Smooth muscle cell (in vitro differentiated cells): ENCODE results near the gene GOLGB1. TPM values are rescaled to one million over a fixed set of nuclear protein-coding genes. Genes with fewer than 3 reads are reported as not detected.

Source experiments
- DNase-seq: peaks from one replicate; lab custom pipeline; 2025; ENCODE audit not compliant: unreplicated experiment; lab: John Stamatoyannopoulos, UW
- H2AFZ ChIP-seq: fragments of 200-600 bp; sonication (generic); 2 replicates; pipeline ENCODE4 v1.6.0; 2016; ENCODE audit warnings: antibody characterized with exemption, low read depth, mild to moderate bottlenecking
- H3F3A ChIP-seq: fragments of 200-600 bp; sonication (generic); 2 replicates; pipeline ENCODE4 v1.6.0; 2017; ENCODE audit warnings: antibody characterized with exemption, low read depth
- H3K27ac ChIP-seq: fragments of 200-600 bp; sonication (generic); 2 replicates; pipeline ENCODE4 v1.5.1; 2016; ENCODE audit warnings: low read depth, mild to moderate bottlenecking
- H3K27me3 ChIP-seq: fragments of 200-600 bp; sonication (generic); 2 replicates; pipeline ENCODE4 v1.6.1; 2016; ENCODE audit warnings: low read depth, mild to moderate bottlenecking
- H3K36me3 ChIP-seq: fragments of 200-600 bp; sonication (generic); 2 replicates; pipeline ENCODE4 v1.5.1; 2016; ENCODE audit warnings: low read depth
- H3K4me1 ChIP-seq: fragments of 200-600 bp; sonication (generic); 2 replicates; pipeline ENCODE4 v1.5.1; 2016; ENCODE audit warnings: low read depth
- H3K4me2 ChIP-seq: fragments of 200-600 bp; sonication (generic); 2 replicates; pipeline ENCODE4 v1.6.0; 2016; ENCODE audit warnings: mild to moderate bottlenecking
- H3K4me3 ChIP-seq: fragments of 200-600 bp; sonication (generic); 2 replicates; pipeline ENCODE4 v1.5.1; 2016; ENCODE audit warnings: mild to moderate bottlenecking
- H3K79me2 ChIP-seq: fragments of 200-600 bp; sonication (generic); 2 replicates; pipeline ENCODE4 v1.6.0; 2016; ENCODE audit warnings: low read depth, mild to moderate bottlenecking
- H3K9ac ChIP-seq: fragments of 200-600 bp; sonication (generic); 2 replicates; pipeline ENCODE4 v1.6.0; 2016; ENCODE audit warnings: low read depth
- H3K9me3 ChIP-seq: fragments of 200-600 bp; sonication (generic); replicated peaks from 2 replicates; pipeline ENCODE4 v1.5.1; 2016; ENCODE audit warnings: low read depth
- H4K20me1 ChIP-seq: fragments of 200-600 bp; sonication (generic); 2 replicates; pipeline ENCODE4 v1.6.0; 2016; ENCODE audit warnings: low read depth
- WGBS: methylation state at CpG from one replicate; pipeline ENCODE4 v1.1.7; 2016; ENCODE audit warnings: low lambda C conversion rate; 5-methylcytosine and 5-hydroxymethylcytosine counted together
- polyA plus RNA-seq: library from polyadenylated mRNA; unstranded; fragments of >200 nt; fragmentation: Nextera tagmentation; extraction: Ambion mirVana; gene quantifications from 2 replicates; pipeline ENCODE4 v1.2.1, GENCODE V29; 2016
- total RNA-seq: library from RNA; depleted of rRNA; stranded (reverse); fragments of >200 nt; gene quantifications from 2 replicates; pipeline ENCODE4 v1.2.3, GENCODE V29; 2014
- TF ChIP-seq, protein P1 (sequence below): fragments of 200-600 bp; sonication (generic); IDR thresholded peaks from 2 replicates; pipeline ENCODE4 v1.5.1; 2017; ENCODE audit warnings: borderline replicate concordance, mild to moderate bottlenecking, antibody characterized with exemption; ENCODE audit not compliant: insufficient read depth, poor library complexity, severe bottlenecking

Gene GOLGB1
- 68.5 and 84.8 TPM in 2 replicates for total RNA-seq
- 41.9 and 51.1 TPM in 2 replicates for polyA plus RNA-seq

GRCh38 chr3:121749276-121750086, at the start of gene GOLGB1:
TSS of gene GOLGB1 (minus strand) at chr3:121749741. CDS start at chr3:121730971, 18,770 bp downstream.
- Histone ChIP-seq H3K79me2 (peaks cover 46% of the 10 kb centered on the region), H3K9me3 (no peaks in the 10 kb centered on the region), H2AFZ (peak within 1 kb of the TSS; percentile 86), H3K4me3 (peak within 1 kb of the TSS; percentile 85), H3K36me3 (no peaks in the 10 kb centered on the region), H3K4me2 (peak within 1 kb of the TSS; percentile 98), H3K4me1 (peaks cover 20% of the 10 kb centered on the region), H4K20me1 (peaks cover 42% of the 10 kb centered on the region), H3K27ac (peak within 1 kb of the TSS; percentile 98), H3F3A (no peaks in the 10 kb centered on the region), H3K9ac (peak within 1 kb of the TSS; percentile 99), H3K27me3 (peaks cover 5% of the 10 kb centered on the region)
- TF ChIP-seq, protein P1, sequence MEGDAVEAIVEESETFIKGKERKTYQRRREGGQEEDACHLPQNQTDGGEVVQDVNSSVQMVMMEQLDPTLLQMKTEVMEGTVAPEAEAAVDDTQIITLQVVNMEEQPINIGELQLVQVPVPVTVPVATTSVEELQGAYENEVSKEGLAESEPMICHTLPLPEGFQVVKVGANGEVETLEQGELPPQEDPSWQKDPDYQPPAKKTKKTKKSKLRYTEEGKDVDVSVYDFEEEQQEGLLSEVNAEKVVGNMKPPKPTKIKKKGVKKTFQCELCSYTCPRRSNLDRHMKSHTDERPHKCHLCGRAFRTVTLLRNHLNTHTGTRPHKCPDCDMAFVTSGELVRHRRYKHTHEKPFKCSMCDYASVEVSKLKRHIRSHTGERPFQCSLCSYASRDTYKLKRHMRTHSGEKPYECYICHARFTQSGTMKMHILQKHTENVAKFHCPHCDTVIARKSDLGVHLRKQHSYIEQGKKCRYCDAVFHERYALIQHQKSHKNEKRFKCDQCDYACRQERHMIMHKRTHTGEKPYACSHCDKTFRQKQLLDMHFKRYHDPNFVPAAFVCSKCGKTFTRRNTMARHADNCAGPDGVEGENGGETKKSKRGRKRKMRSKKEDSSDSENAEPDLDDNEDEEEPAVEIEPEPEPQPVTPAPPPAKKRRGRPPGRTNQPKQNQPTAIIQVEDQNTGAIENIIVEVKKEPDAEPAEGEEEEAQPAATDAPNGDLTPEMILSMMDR, result no peak
- peak; percentile 83 for DNase-seq
- under 1% methylated on average over 41 of the region's 51 CpGs for WGBS

DNA sequence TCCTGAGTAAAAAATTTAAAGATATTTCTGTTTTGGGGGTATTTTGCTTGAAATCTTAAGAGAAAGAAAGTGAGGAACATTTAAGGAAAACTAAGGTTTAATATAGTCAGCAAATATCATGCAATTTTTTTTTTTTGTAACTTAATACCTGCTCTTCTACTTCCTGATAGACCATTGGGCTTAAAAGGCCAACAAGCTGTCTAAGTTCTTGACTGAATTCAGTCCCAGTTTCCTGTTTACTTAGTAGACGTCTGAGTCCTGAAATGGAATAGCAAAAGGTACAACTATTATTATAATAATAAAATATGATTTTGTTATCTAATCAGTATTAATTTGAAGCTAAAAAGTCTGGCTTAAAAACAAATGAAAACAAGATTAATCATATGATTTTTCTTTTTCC, 47.4 kb upstream of the GOLGB1 start:
- H3K9ac ChIP-seq, result no peak overlapping the region
- H3K79me2 ChIP-seq, result no peaks in the 10 kb centered on the region
- 88% methylated on average over 1 of the region's 1 CpG for WGBS
- H3K36me3 ChIP-seq, result peaks cover 4% of the 10 kb centered on the region
- H3F3A ChIP-seq, result no peaks in the 10 kb centered on the region
- no peaks in the 10 kb centered on the region for H3K27me3 ChIP-seq
- no peak for DNase-seq
- H3K27ac ChIP-seq, result no peak overlapping the region
- TF ChIP-seq, protein P1, result no peak
- H3K4me3 ChIP-seq, result no peak overlapping the region
- H2AFZ ChIP-seq, result no peak overlapping the region
- H3K9me3 ChIP-seq, result no peaks in the 10 kb centered on the region
- no peak overlapping the region for H3K4me2 ChIP-seq
- no peaks in the 10 kb centered on the region for H4K20me1 ChIP-seq
- no peaks in the 10 kb centered on the region for H3K4me1 ChIP-seq

- Histone ChIP-seq H3K9me3 (no peaks in the 10 kb centered on the region), H3K4me1 (no peaks in the 10 kb centered on the region), H3K4me3 (no peak overlapping the region), H2AFZ (no peak overlapping the region), H3K27ac (no peak overlapping the region), H3K9ac (no peak overlapping the region), H3K27me3 (no peaks in the 10 kb centered on the region), H3F3A (no peaks in the 10 kb centered on the region), H3K36me3 (peaks cover 4% of the 10 kb centered on the region), H4K20me1 (no peaks in the 10 kb centered on the region), H3K4me2 (no peak overlapping the region), H3K79me2 (no peaks in the 10 kb centered on the region)
- TF ChIP-seq, protein P1, result no peak
- 94% methylated on average over 2 of the region's 2 CpGs for WGBS
- DNase-seq, result no peak
These were observed 44.9 kb upstream of the GOLGB1 start for GRCh38 chr3:121794264-121794983.
